Measurements from ENCODE around the gene COL18A1. TPM values are rescaled to one million over a fixed set of nuclear protein-coding genes. Genes with fewer than 3 reads are reported as not detected.

COL18A1 gene
- total and polyA plus RNA-seq, 2 of the 8 experiments (the other 6 are each of a cell fraction or from before 2014, with no cell fraction given) = 145 to 201 TPM

- Histone ChIP-seq H4K8ac (ENCODE audit: extremely low read depth, insufficient read depth, low read length) (no peak overlapping the region), H3K27ac (ENCODE audit: low read depth, low read length) (no peak overlapping the region), H3K56ac (replicated peaks; ENCODE audit: insufficient read length, low read depth, low read length) (no peak overlapping the region), H3K14ac (ENCODE audit: insufficient read length) (no peak overlapping the region), H3K9ac (replicated peaks in 1 of 4; ENCODE audit: extremely low read depth in 1 of 4, low read depth in 3 of 4, low read length in 3 of 4) (no peak overlapping the region), H3K79me1 (ENCODE audit: low read depth, low read length) (peaks cover 14% of the 10 kb centered on the region), H2BK15ac (ENCODE audit: low read length) (no peak overlapping the region), H4K5ac (ENCODE audit: insufficient read length, low read depth, low read length) (no peak overlapping the region), H3K27me3 (replicated peaks in 1 of 4; ENCODE audit: control insufficient read depth in 3 of 4, extremely low read depth in 1 of 4, insufficient read depth in 3 of 4, low read length in 3 of 4) (no peaks in the 10 kb centered on the region), H3K18ac (ENCODE audit: extremely low read depth, low read length) (no peak overlapping the region), H3K36me3 (ENCODE audit: control insufficient read depth in 2 of 4, insufficient read depth in 4 of 4, low read length in 3 of 4) (peaks cover 7 to 53% (median 31%) of the 10 kb centered on the region in 4 experiments), H2BK20ac (ENCODE audit: low read length) (no peak overlapping the region), H4K91ac (replicated peaks; ENCODE audit: insufficient read length, low read length) (no peak overlapping the region), H3K4me3 (ENCODE audit: extremely low read depth in 1 of 4, insufficient read depth in 2 of 4, low read depth in 3 of 4, low read length in 4 of 4) (no peak overlapping the region), H3K4ac (replicated peaks; ENCODE audit: insufficient read length, low read depth, low read length) (no peak overlapping the region), H2AK5ac (ENCODE audit: low read depth, low read length) (0 out of 2 replicates have a peak overlapping the region, but pooled peaks have one; percentile 17), H2BK12ac (ENCODE audit: low read depth, low read length) (no peak overlapping the region), H4K20me1 (replicated peaks in 1 of 2; ENCODE audit: control insufficient read depth in 1 of 2, insufficient read depth in 2 of 2, low read length in 2 of 2) (peaks cover 19 to 26% of the 10 kb centered on the region in 2 experiments), H3K4me1 (replicated peaks in 1 of 4; ENCODE audit: control insufficient read depth in 3 of 4, insufficient read depth in 4 of 4, low read length in 3 of 4) (no peaks in the 10 kb centered on the region; a peak in 1 of 7 replicates), H2BK5ac (ENCODE audit: low read depth, low read length) (no peak overlapping the region), H2BK120ac (replicated peaks; ENCODE audit: low read depth, low read length) (no peak overlapping the region), H2AFZ (ENCODE audit: low read length) (no peak overlapping the region), H3K23ac (ENCODE audit: insufficient read length) (no peak overlapping the region), H3K9me3 (ENCODE audit: insufficient read depth in 2 of 2, low read depth in 1 of 2, low read length in 1 of 2) (peaks cover 3 to 4% of the 10 kb centered on the region in 2 experiments; a peak in 2 of 4 replicates), H3K79me2 (ENCODE audit: control insufficient read depth in 1 of 2, insufficient read depth in 2 of 2, low read length in 2 of 2) (peaks cover 0 to 27% of the 10 kb centered on the region in 2 experiments; a peak in 2 of 4 replicates), H3K4me2 (ENCODE audit: insufficient read depth in 1 of 2, low read depth in 2 of 2, low read length in 2 of 2) (no peak overlapping the region), H3K23me2 (ENCODE audit: low read depth, low read length) (peaks cover 10% of the 10 kb centered on the region)
- ChIA-PET POLR2A (ENCODE audit: partially characterized antibody) (interaction anchor here (1.2 kb wide), 1 partner anchor 9 kb away, joined by 4 read pairs; no protein-coding TSS in a partner anchor), CTCF (ENCODE audit: partially characterized antibody) (interaction anchor here (1.8 kb wide), 1 partner anchor 8 kb away, joined by 4 read pairs; no protein-coding TSS in a partner anchor)
- TF ChIP-seq FOSL1 (IDR thresholded peaks at IDR 0.05; ENCODE audit: insufficient read depth, low read depth, low read length) (no peak), EGR1 (IDR thresholded peaks at IDR 0.05; ENCODE audit: borderline replicate concordance, low read depth, low read length) (peak; percentile 93)
- no peak for DNase-seq (ENCODE audit: low read depth in 1 of 2, low spot score in 2 of 2)
- no peak for FAIRE-seq
- 88% methylated on average over 16 of the region's 18 CpGs; no CpG with 5 or more reads in 1 of the 2 experiments for WGBS, 2 experiments (ENCODE audit: extremely low coverage in 1 of 2, insufficient coverage in 1 of 2, insufficient read length in 1 of 2, insufficient replicate concordance in 2 of 2, low coverage in 1 of 2, low lambda C conversion rate in 2 of 2, missing lambda C conversion rate in 1 of 2)
Measured at GRCh38 chr21:45474323-45474950, 69.5 kb downstream of the COL18A1 start.

All from H1 (cell line).